Erythroblast (primary cell): ENCODE data around the gene TRPV4.

Experiments
- DNase-seq, 2 experiments: peaks; one replicate each; lab custom pipeline; 2025; lab: John Stamatoyannopoulos, UW
- GATA1 ChIP-seq: IDR thresholded peaks from 2 replicates; pipeline ENCODE4 v1.6.1; 2011; ENCODE audit warnings: low read depth, mild to moderate bottlenecking, control low read depth, low read length, moderate library complexity
- POLR2A ChIP-seq: IDR thresholded peaks from 2 replicates; pipeline ENCODE4 v1.6.1; 2011; ENCODE audit warnings: mild to moderate bottlenecking, low read length

TRPV4 gene

DNA sequence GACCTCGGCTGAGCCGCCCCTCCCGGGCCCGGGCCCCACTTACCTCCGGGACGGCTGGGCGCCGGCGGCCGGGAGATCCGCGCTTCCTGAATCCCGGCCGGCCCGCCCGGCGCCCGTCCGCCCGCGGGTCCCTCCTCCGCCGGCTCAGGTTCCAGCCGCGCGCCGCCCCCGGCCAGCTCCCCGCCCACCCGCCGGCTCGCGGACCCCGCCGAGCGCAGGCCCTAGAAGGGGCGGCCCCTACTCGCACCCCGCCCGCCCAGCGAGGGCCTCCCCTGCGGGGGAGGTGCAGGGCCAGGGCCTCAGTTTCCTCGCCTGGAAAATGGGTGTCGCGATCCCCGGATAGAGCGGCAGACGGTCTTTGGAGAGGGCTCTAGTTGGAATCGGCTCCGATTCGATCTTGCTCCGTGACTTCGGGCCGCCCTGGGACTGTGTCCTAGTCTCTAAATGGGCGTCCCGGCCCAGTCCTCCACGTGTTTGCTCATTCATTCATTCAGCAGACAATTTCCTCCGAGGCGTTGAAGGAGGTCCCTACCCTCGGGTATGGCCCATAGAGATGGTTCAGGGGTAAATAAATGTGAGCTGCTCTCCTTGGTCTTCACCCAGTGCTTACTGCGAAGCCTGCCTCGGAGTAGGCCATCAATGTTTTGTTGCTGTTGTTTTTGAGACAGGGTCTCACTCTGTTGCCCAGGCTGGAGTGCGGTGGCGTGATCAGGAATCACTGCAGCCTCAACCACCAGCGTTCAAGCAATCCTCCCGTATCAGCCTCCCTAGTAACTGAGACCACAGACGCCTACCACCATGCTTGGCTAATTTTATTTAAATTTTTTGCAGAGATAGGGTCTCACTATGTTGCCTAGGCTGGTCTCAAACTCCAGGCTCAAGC is at the start of gene TRPV4:
Gene TRPV4 (minus strand): TSS at position 92 of the 883 bp plus-strand sequence. CDS start 18,602 bp downstream, outside the sequence.
- no peak for DNase-seq
- TF ChIP-seq POLR2A = no peak
- TF ChIP-seq GATA1 = no peak

DNA sequence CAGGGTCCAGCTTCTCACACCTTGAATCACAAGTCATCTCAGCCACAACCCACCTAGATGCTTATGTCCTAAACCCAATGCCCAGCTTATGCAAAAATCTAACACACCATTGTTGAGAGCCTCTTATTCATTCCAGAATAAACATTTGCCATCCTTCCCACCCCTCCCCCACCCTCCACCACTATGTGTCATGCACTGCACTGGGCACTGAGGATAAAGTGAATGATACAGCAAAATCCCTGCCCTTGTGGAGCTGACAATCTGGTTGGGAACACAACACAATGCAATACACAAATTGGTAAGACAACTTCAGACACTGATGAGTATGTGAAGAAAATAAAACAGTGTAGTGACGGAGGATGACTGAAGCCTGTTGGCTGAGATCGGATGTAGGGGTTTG is 48.6 kb upstream of the TRPV4 start:
- peak in 1 of 2 experiments; percentile 41 for DNase-seq
- TF ChIP-seq GATA1 (no peak), POLR2A (no peak)

DNA sequence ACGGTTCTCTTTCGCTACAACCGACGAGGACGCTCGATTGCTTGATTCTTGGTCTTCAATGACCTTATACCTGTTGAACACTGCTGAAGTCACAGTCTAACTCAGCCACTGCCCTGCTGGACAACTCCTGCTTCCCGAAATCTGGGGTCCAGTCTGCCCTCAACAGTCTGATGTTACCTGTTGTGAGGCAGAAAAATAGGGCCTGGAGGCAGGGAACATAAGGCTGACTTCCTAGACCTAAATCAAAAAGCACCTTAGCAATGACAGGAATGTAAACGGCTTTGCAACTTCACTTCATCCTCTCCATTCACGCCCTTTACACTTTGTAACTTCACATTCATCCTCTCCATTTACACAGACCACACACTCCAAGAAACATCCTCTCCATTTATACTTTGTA is 47.7 kb upstream of the TRPV4 start:
- peak in 1 of 2 experiments; percentile 37 for DNase-seq
- TF ChIP-seq GATA1 (no peak), POLR2A (no peak)

DNA sequence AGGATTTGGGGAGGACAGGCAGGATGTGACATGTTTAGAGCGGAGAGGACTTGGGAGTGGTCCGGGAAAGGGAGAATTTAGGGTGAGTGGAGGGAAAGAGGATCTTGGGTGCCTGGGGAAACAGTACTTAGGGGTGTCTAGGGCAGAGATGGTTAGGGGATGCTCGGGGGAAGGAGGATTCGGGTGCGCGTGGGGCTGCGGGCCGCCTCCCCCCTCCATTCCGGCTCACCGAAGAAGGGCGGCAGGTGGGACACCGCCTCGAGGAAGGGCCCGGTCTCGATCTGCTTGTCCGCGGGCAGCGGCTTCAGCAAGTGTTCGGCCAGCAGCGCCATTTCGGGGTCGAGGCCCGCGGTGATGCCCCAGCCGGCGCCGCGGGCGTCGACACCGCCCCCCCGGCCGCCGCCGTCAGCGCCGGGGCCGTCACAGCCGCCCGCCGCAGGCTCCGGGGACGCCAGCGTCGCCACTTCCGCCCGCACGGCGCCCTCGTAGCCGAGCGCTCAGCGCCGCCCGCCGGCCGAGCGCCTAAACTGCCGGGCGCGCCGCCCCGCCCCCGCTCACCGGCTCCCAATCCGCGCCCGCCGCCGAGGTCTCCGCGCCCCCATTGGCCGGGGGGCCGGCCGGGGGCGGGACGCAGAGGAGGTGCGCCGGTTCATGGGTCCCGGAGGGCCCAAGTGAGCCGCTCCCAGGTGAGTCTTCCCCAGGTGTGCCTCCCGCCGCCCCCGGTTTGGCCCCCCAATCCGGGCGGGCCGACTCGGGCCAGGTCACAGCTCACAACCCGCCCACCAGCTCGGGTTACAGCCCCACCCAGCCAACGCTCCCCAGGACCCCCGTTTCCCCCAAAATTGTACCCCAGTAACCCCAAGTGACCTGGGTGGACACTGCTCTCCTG is 47.1 kb upstream of the TRPV4 start, which contains the start of gene GLTP:
Gene GLTP (minus strand): TSS at position 499 of the 889 bp plus-strand sequence. CDS start 167 bp downstream, at position 332.
- DNase-seq = peak; percentile 86 to 94
- TF ChIP-seq POLR2A = peak; percentile 38
- TF ChIP-seq GATA1 = no peak

DNA sequence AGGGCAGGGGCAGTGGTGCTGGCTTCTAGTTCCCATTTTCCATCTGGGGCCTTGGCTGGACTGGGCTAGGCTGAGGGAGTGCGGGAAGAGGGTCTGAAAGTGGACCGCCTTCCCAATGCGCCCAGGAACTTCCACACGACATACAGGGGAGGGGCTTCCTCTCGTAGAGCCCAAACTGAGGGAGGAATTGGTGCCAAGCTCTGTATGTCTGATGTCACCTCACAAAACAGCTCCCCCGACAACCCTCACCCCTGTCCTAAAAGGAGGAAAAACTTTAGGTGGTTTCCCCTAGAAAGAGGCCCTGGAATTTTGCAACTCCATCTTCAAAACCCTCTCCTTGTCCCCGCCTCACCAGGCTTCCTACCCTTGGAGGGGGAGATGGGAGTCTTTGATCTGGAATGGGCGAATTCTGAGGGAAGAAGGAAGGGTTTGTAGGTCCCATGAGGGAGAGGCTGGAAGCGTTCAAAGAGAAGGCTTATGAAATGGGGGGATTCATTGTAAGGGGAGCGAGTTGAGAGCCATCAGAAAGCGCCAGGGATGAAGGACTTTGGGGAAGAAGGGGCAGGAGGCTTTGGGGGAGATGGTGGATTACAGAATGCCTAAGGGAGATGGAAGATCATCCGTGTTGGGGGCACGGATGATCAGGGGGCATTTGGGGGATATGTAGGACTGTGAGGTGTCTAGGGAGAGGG is 46.3 kb upstream of the TRPV4 start:
- TF ChIP-seq POLR2A (no peak), GATA1 (no peak)
- no peak for DNase-seq

DNA sequence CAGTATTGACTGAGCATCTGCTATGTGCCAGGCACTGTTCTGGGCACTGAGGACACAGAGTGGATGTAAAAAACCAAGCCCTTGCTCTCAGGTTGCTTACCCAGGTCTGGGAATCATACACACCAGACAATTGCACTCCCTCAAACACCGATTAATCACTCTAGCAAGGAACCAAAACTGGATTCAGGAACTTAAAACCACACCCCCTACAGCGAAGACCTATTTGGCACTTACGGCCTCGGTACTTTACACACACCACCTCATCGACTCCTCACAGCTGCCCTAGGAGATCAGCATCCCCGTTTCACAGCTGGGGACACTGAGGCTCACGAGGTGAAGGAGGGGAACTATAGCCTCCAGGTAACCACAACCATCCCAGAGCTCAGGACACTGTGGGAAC is 45.6 kb upstream of the TRPV4 start:
- TF ChIP-seq GATA1 = no peak
- TF ChIP-seq POLR2A = no peak
- DNase-seq = no peak

DNA sequence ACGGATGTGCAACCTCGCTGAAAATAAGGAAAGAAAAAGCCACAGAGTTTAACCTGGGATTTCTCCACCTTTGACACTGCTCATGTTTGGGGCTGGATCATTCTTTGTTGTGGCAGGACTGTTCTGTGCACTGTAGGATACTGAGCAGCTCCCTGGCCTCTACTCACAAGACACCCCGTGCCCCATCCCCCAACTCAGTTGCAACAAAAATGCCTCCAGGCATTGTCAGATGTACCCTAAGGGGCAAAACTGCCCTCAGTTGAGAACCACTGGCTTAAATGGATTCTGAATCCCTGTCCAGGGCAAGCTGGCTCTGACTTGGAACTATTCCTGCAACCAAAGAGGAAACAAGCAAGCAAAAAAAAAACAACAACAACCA is 45.0 kb upstream of the TRPV4 start:
- TF ChIP-seq POLR2A (no peak), GATA1 (no peak)
- DNase-seq = no peak

DNA sequence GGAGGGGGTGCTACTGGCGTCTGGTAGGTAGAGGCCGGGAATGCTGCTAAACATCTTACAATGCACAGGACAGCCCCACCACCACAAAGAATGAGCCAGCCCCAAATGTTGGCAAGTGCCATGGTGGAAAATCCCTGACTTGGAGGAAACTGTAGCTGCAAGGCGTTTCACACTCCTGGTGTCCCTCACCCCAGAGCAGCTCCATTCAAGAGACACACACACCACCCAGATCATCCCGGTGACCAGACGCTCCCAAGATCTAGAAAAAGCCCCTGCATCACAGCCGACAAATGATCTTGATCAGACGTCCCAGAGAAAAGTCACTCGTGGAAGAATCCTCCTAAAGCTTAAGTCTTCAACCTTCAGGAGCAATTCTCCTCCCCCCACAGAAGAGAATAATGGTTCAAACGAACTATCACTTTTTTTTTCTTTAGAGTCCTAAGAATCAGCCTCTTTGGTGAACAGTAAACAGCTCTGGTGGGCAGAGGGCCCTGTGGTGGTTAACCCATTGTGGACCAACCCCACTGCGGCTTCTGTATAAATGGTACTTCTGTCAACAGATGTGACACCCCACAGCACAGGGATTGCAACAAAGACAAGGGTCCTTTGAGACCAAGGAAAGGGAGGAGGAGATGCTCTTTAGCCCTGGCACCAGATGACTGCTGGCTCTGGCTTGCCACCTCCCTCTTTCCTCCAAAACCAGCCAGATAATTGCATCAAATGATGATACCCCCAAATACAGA is 44.5 kb upstream of the TRPV4 start:
- no peak for TF ChIP-seq POLR2A
- DNase-seq = no peak

DNA sequence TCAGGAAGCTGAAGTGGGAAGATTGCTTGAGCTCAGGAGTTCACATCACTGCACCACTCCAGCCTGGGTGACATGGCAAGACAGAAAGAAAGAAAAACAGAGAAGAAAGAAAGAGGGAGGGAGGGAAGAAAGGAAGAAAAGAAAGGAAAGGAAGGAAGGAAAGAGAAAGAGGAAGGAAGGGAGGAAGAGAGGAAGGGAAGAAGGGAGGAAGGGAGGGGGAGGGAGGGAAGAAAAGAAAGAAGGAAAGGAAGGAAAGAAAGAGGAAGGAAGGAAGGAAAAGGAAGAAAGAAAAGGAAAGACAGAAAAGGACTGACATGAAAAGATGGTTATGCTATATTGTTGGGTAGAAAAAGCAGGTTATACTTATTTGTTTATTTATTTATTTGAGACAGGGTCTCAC is 43.2 kb upstream of the TRPV4 start:
- TF ChIP-seq POLR2A = no peak
- no peak for TF ChIP-seq GATA1
- DNase-seq = no peak

DNA sequence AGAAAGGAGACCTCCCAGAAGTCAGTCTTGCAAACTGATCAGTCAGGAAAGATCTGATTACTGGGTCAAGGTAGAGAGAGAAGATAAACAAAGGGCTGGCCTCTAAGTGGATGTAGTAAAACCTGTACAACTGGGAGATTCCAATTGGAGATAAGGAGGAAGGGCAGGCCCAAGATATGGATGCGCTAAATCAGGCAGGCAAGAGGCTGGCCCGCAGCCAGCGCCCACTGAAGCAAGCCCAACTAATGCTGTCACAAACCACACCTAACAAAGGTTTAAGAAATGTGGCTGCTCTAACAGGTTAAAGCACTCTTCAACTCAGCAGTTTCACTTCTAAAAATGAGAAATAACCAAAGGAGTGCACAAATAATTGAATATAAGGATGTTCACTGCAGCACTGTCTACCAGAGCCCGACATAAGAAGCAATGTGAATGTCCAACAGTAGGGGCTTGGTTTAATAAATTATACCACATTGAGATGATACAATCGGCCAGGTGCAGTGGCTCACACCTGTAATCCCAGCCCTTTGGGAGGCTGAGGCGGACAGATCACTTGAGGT is 42.5 kb upstream of the TRPV4 start:
- DNase-seq = peak in 1 of 2 experiments; percentile 19

DNA sequence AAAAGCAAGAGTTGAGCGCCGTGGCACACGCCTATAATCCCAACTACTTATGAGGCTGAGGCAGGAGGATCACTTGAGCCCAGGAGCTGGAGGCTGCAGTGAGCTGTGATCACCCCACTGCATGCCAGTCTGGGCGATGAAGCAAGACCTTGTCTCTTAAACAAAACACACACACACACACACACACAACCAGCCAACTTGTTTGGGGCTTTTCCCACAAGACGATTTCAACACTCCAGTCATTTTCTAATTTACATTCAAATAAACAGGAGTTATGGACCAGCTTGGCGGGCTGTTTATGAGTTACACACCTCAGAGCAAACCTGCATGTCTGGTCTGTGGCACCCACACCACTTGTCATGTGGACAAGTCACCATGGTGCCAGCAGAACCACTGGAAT is 40.5 kb upstream of the TRPV4 start:
- TF ChIP-seq GATA1 (no peak), POLR2A (no peak)
- no peak for DNase-seq

More for the DNA sequence above, 42.5 kb upstream of the TRPV4 start:
- no peak for TF ChIP-seq POLR2A
- TF ChIP-seq GATA1 = no peak

DNA sequence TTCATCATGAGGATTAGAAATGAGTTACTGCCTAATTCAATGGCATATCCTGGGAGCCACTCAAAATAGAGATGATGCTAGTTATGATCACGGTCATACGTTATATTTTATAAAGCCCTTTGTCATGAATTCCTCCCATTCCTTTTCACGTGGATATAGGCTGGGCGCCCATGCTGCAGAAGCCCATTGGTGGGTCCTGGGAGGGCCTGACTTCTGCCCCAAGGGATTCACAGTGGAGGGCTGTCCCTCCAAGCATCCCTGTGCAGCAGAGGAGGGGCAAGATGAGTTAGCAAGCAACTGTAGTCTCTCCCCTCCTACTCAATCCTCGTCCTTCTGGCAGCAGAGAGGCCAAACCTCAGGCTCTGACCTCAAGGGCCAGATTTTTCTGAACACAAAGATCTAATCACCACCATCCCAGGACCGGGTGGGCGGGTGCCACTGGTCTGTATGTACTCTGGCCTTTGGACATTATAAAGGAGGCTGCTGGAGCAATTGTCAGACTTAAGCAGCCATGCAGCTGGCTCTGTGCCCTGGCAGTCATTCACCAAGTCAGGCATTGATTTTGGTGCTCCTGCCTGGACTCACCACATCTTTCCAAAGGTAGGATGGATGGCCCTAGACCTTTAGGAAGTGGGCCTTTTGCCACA is 38.6 kb upstream of the TRPV4 start:
- TF ChIP-seq POLR2A (no peak), GATA1 (no peak)
- no peak for DNase-seq
